ENCODE measurements around the gene TERB1.

DNA sequence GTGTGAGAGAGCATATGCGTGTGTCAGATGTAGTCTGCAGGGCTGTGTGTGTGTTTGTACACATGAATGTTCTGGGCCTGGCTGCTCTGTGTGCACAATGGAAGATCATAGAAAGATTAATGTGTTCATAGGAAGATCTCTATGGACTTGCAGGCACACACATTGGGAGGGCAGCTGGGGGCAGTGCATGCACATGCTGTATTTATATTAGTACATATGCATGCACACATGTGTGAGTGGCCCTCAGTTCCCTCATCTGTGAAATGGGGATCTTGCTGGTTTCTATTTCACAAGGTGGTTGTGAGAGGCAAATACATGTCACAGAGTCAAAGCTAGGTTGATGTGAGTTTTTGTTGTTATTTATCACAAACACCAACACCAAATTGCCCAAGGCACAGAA is 44.9 kb upstream of the TERB1 start:
- TF ChIP-seq, protein P1, sequence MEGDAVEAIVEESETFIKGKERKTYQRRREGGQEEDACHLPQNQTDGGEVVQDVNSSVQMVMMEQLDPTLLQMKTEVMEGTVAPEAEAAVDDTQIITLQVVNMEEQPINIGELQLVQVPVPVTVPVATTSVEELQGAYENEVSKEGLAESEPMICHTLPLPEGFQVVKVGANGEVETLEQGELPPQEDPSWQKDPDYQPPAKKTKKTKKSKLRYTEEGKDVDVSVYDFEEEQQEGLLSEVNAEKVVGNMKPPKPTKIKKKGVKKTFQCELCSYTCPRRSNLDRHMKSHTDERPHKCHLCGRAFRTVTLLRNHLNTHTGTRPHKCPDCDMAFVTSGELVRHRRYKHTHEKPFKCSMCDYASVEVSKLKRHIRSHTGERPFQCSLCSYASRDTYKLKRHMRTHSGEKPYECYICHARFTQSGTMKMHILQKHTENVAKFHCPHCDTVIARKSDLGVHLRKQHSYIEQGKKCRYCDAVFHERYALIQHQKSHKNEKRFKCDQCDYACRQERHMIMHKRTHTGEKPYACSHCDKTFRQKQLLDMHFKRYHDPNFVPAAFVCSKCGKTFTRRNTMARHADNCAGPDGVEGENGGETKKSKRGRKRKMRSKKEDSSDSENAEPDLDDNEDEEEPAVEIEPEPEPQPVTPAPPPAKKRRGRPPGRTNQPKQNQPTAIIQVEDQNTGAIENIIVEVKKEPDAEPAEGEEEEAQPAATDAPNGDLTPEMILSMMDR (IDR thresholded peaks at IDR 0.05; ENCODE audit: extremely low read depth in 1 of 2, insufficient read depth in 1 of 2, low read depth in 1 of 2, low read length in 2 of 2), result no peak
- TF ChIP-seq POLR2A (IDR thresholded peaks at IDR 0.05; ENCODE audit: low read depth, low read length), result no peak
- TF ChIP-seq POLR2AphosphoS5 (IDR thresholded peaks at IDR 0.05; ENCODE audit: insufficient read depth, low read depth, low read length), result no peak
- TF ChIP-seq EZH2 (IDR thresholded peaks at IDR 0.05; ENCODE audit: borderline replicate concordance, low read depth, low read length, severe bottlenecking), result no peak

Measured in endothelial cell of umbilical vein (primary cell).